ENCODE data around the gene DEPDC1. TPM values are rescaled to one million over a fixed set of nuclear protein-coding genes. Genes with fewer than 3 reads are reported as not detected.

DEPDC1 gene
- total RNA-seq, 1 experiment from 2014 or later, result 61.9 TPM

- H3K4me2 ChIP-seq (ENCODE audit: low read length), result no peak overlapping the region
- H4K20me1 ChIP-seq (ENCODE audit: insufficient read depth), result no peaks in the 10 kb centered on the region
- no peak overlapping the region for H3K4me3 ChIP-seq (replicated peaks in 1 of 2; ENCODE audit: low read depth in 1 of 2, low read length in 2 of 2)
- DNase-seq (ENCODE audit: low read depth, low spot score) (no peak), ATAC-seq (no peak)
- H3K9me3 ChIP-seq (ENCODE audit: control insufficient read depth in 1 of 2, insufficient read depth in 1 of 2, low read depth in 1 of 2, low read length in 2 of 2), result no peaks in the 10 kb centered on the region; a peak in 2 of 4 replicates
- no peak overlapping the region for H3K9ac ChIP-seq (ENCODE audit: low read length)
- H3K36me3 ChIP-seq (ENCODE audit: control insufficient read depth in 1 of 2, insufficient read depth in 2 of 2, low read length in 2 of 2), result no peaks in the 10 kb centered on the region
- ChIA-PET POLR2A (no interaction called here), CTCF (no interaction called here), RAD21 (ENCODE audit: low non-redundant PET in 1 of 2, low total read pairs in 2 of 2, uncharacterized antibody in 2 of 2, unreplicated experiment in 2 of 2) (no interaction called here)
- H3K4me1 ChIP-seq (ENCODE audit: control insufficient read depth in 1 of 2, insufficient read depth in 2 of 2, low read length in 2 of 2), result no peaks in the 10 kb centered on the region
- TF ChIP-seq, protein P1, sequence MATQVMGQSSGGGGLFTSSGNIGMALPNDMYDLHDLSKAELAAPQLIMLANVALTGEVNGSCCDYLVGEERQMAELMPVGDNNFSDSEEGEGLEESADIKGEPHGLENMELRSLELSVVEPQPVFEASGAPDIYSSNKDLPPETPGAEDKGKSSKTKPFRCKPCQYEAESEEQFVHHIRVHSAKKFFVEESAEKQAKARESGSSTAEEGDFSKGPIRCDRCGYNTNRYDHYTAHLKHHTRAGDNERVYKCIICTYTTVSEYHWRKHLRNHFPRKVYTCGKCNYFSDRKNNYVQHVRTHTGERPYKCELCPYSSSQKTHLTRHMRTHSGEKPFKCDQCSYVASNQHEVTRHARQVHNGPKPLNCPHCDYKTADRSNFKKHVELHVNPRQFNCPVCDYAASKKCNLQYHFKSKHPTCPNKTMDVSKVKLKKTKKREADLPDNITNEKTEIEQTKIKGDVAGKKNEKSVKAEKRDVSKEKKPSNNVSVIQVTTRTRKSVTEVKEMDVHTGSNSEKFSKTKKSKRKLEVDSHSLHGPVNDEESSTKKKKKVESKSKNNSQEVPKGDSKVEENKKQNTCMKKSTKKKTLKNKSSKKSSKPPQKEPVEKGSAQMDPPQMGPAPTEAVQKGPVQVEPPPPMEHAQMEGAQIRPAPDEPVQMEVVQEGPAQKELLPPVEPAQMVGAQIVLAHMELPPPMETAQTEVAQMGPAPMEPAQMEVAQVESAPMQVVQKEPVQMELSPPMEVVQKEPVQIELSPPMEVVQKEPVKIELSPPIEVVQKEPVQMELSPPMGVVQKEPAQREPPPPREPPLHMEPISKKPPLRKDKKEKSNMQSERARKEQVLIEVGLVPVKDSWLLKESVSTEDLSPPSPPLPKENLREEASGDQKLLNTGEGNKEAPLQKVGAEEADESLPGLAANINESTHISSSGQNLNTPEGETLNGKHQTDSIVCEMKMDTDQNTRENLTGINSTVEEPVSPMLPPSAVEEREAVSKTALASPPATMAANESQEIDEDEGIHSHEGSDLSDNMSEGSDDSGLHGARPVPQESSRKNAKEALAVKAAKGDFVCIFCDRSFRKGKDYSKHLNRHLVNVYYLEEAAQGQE (IDR thresholded peaks at IDR 0.05; ENCODE audit: low read depth), result no peak
- TF ChIP-seq SIN3A (IDR thresholded peaks at IDR 0.05; ENCODE audit: low read depth), result no peak
- no peak for TF ChIP-seq FOSL1 (IDR thresholded peaks at IDR 0.05; ENCODE audit: low read depth)
- TF ChIP-seq EZH2phosphoT487 (IDR thresholded peaks at IDR 0.05; ENCODE audit: borderline replicate concordance), result no peak
- TF ChIP-seq ZNF274 (IDR thresholded peaks at IDR 0.05; ENCODE audit: low read depth, low read length), result no peak
- intact Hi-C loops (cut with micrococcal nuclease), result no loop called here
- H3K9me2 ChIP-seq (ENCODE audit: insufficient read depth), result no peaks in the 10 kb centered on the region
- H3K79me2 ChIP-seq (ENCODE audit: insufficient read depth, low read length), result no peaks in the 10 kb centered on the region
- no peak overlapping the region for H3K27ac ChIP-seq (ENCODE audit: low read depth, low read length)
- no peaks in the 10 kb centered on the region for H3K27me3 ChIP-seq (ENCODE audit: insufficient read depth, low read length)
- H2AFZ ChIP-seq (ENCODE audit: low read depth, low read length, poor library complexity, severe bottlenecking), result no peak overlapping the region
- BruUV-seq (replicated peaks), result no TSS peak
Observed at GRCh38 chr1:68516066-68516465, 19.2 kb upstream of the DEPDC1 start.

GRCh38 chr1:68511254-68511653 is 14.4 kb upstream of the DEPDC1 start:
- Histone ChIP-seq H3K36me3 (ENCODE audit: control insufficient read depth in 1 of 2, insufficient read depth in 2 of 2, low read length in 2 of 2) (no peaks in the 10 kb centered on the region), H3K27ac (ENCODE audit: low read depth, low read length) (no peak overlapping the region), H3K9me3 (ENCODE audit: control insufficient read depth in 1 of 2, insufficient read depth in 1 of 2, low read depth in 1 of 2, low read length in 2 of 2) (no peaks in the 10 kb centered on the region; a peak in 2 of 4 replicates), H3K4me3 (replicated peaks in 1 of 2; ENCODE audit: low read depth in 1 of 2, low read length in 2 of 2) (no peak overlapping the region), H3K9ac (ENCODE audit: low read length) (no peak overlapping the region), H4K20me1 (ENCODE audit: insufficient read depth) (no peaks in the 10 kb centered on the region), H3K79me2 (ENCODE audit: insufficient read depth, low read length) (no peaks in the 10 kb centered on the region), H3K27me3 (ENCODE audit: insufficient read depth, low read length) (no peaks in the 10 kb centered on the region), H2AFZ (ENCODE audit: low read depth, low read length, poor library complexity, severe bottlenecking) (no peak overlapping the region), H3K4me1 (ENCODE audit: control insufficient read depth in 1 of 2, insufficient read depth in 2 of 2, low read length in 2 of 2) (no peaks in the 10 kb centered on the region), H3K4me2 (ENCODE audit: low read length) (no peak overlapping the region), H3K9me2 (ENCODE audit: insufficient read depth) (no peaks in the 10 kb centered on the region)
- CTCF ChIA-PET, result no interaction called here
- POLR2A ChIA-PET, result no interaction called here
- RAD21 ChIA-PET (ENCODE audit: low non-redundant PET in 1 of 2, low total read pairs in 2 of 2, uncharacterized antibody in 2 of 2, unreplicated experiment in 2 of 2), result no interaction called here
- TF ChIP-seq EZH2phosphoT487 (IDR thresholded peaks at IDR 0.05; ENCODE audit: borderline replicate concordance) (no peak), ZFX (IDR thresholded peaks at IDR 0.05) (no peak), YY1 (IDR thresholded peaks at IDR 0.05; ENCODE audit: extremely low read depth, insufficient replicate concordance, low read depth, low read length) (no peak), SIN3A (IDR thresholded peaks at IDR 0.05; ENCODE audit: low read depth) (no peak), CBX3 (IDR thresholded peaks at IDR 0.05; ENCODE audit: low read depth) (no peak), FOSL1 (IDR thresholded peaks at IDR 0.05; ENCODE audit: low read depth) (no peak), RAD21 (IDR thresholded peaks at IDR 0.05; ENCODE audit: low read depth) (no peak), SRF (IDR thresholded peaks at IDR 0.05; ENCODE audit: low read depth) (no peak), POLR2A (IDR thresholded peaks at IDR 0.05; ENCODE audit: borderline replicate concordance, extremely low read depth, insufficient read depth, insufficient read length) (no peak), EGR1 (IDR thresholded peaks at IDR 0.05; ENCODE audit: low read depth) (no peak), MAX (IDR thresholded peaks at IDR 0.05) (no peak), ZBTB33 (IDR thresholded peaks at IDR 0.05; ENCODE audit: extremely low read depth, insufficient replicate concordance, low read length) (no peak), JUND (IDR thresholded peaks at IDR 0.05) (no peak)
- BruUV-seq (replicated peaks), result no TSS peak
- intact Hi-C loops (cut with micrococcal nuclease), result no loop called here
- ATAC-seq (no peak), DNase-seq (ENCODE audit: low read depth, low spot score) (no peak)

All from HCT116 (cell line).